ENCODE results near the gene PLA2G2A. TPM values are rescaled to one million over a fixed set of nuclear protein-coding genes. Genes with fewer than 3 reads are reported as not detected.

Gene PLA2G2A
- total and polyA plus RNA-seq, 10 of the 15 experiments (the other 5 are each of a cell fraction or from before 2014, with no cell fraction given) = 0.36 TPM; not detected in 9

DNA sequence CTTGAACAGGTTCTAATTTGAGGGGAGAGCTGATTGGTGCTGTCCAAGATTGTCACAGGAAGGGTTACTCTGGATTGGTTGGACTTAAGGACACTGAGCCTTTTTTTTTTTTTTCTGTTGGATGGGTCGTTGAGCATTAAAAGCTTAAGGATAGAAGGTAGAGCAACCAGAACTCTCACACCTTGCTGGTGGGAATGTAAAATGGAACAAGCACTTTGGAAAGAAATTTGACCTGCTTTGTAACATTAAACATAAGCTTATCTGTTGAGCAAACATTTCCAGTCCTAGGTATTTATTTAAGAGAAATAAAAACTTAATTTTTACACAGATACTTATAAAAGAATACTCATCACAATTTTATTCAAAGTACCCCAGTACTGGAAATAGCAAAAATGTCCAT is 29.8 kb upstream of the PLA2G2A start:
- in situ Hi-C loops (cut with MboI) = no loop called here
- H2AFZ ChIP-seq (ENCODE audit: control insufficient read depth, low read depth, low read length) = no peak overlapping the region
- WGBS (ENCODE audit: insufficient coverage, insufficient replicate concordance, low lambda C conversion rate, missing lambda C conversion rate) = 0% methylated on average over 1 of the region's 1 CpG
- intact Hi-C loops (cut with micrococcal nuclease; ENCODE audit: unreplicated experiment) = no loop called here
- TF ChIP-seq POLR2AphosphoS5 (IDR thresholded peaks at IDR 0.05; ENCODE audit: low read length) (no peak), KLF5 (IDR thresholded peaks at IDR 0.05; ENCODE audit: partially characterized antibody) (no peak)
- no peaks in the 10 kb centered on the region for H3K27me3 ChIP-seq (replicated peaks in 1 of 2; ENCODE audit: control insufficient read depth in 2 of 2, insufficient read depth in 2 of 2, low read length in 1 of 2)
- POLR2A ChIA-PET = no interaction called here
- H3K9ac ChIP-seq (ENCODE audit: control insufficient read depth, insufficient read depth, low read length) = no peak overlapping the region
- FAIRE-seq (no peak), ATAC-seq (no peak), DNase-seq (ENCODE audit: low read depth, low spot score) (no peak)
- BruUV-seq (replicated peaks) = no TSS peak
- CTCF ChIA-PET = no interaction called here
- H3K4me3 ChIP-seq = no peak overlapping the region
- H3K4me1 ChIP-seq (ENCODE audit: control insufficient read depth, insufficient read depth, low read length) = no peaks in the 10 kb centered on the region
- H3K79me2 ChIP-seq (ENCODE audit: control insufficient read depth, insufficient read depth, low read length) = no peaks in the 10 kb centered on the region
- H3K4me2 ChIP-seq (ENCODE audit: control insufficient read depth, insufficient read depth) = no peak overlapping the region
- H3K27ac ChIP-seq (ENCODE audit: control insufficient read depth, insufficient read depth) = no peak overlapping the region
- RAD21 ChIA-PET (ENCODE audit: unreplicated experiment) = no interaction called here
- SMC1A ChIA-PET (ENCODE audit: uncharacterized antibody, unreplicated experiment) = no interaction called here
- no peaks in the 10 kb centered on the region for H3K36me3 ChIP-seq (ENCODE audit: control insufficient read depth in 2 of 2, insufficient read depth in 2 of 2, low read length in 1 of 2)
- no peaks in the 10 kb centered on the region for H4K20me1 ChIP-seq (ENCODE audit: control insufficient read depth, insufficient read depth)
- 0 out of 3 replicates have a peak, but pooled peaks cover 2% of the 10 kb centered on the region for H3K9me3 ChIP-seq (replicated peaks; ENCODE audit: control insufficient read depth, insufficient read depth, low read length)

DNA sequence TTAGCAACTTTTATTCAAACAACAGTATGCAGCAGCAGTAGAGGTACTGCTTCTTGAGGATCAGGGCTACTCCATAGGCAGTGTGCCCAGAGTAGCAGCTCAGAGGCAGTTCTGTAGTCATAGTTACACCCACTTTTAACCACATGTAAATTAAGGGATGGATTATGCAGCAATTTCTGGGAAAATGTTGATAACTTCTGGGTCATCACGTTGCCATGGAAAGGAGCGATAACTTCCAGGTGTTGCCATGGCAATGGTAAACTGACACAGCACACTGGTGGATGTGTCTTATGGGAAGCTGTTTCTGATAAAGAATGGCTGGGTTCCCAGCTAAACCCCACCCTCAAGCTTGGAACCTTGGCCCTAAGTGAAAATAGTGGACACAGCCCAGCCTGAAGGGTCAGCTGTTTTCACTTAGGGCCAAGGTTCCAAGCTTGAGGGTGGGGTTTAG is 29.0 kb upstream of the PLA2G2A start:
- WGBS (ENCODE audit: insufficient coverage, insufficient replicate concordance, low lambda C conversion rate, missing lambda C conversion rate) = 25% methylated on average over 2 of the region's 2 CpGs
- BruUV-seq (replicated peaks) = no TSS peak
- Histone ChIP-seq H3K9me3 (replicated peaks; ENCODE audit: control insufficient read depth, insufficient read depth, low read length) (no peaks in the 10 kb centered on the region), H4K20me1 (ENCODE audit: control insufficient read depth, insufficient read depth) (no peaks in the 10 kb centered on the region), H3K4me3 (no peak overlapping the region), H3K4me2 (ENCODE audit: control insufficient read depth, insufficient read depth) (no peak overlapping the region), H3K79me2 (ENCODE audit: control insufficient read depth, insufficient read depth, low read length) (no peaks in the 10 kb centered on the region), H3K27me3 (replicated peaks in 1 of 2; ENCODE audit: control insufficient read depth in 2 of 2, insufficient read depth in 2 of 2, low read length in 1 of 2) (no peaks in the 10 kb centered on the region), H3K27ac (ENCODE audit: control insufficient read depth, insufficient read depth) (no peak overlapping the region), H3K4me1 (ENCODE audit: control insufficient read depth, insufficient read depth, low read length) (no peaks in the 10 kb centered on the region), H3K36me3 (ENCODE audit: control insufficient read depth in 2 of 2, insufficient read depth in 2 of 2, low read length in 1 of 2) (no peaks in the 10 kb centered on the region), H2AFZ (ENCODE audit: control insufficient read depth, low read depth, low read length) (no peak overlapping the region), H3K9ac (ENCODE audit: control insufficient read depth, insufficient read depth, low read length) (no peak overlapping the region)
- FAIRE-seq (no peak), ATAC-seq (no peak), DNase-seq (ENCODE audit: low read depth, low spot score) (no peak)
- intact Hi-C loops (cut with micrococcal nuclease; ENCODE audit: unreplicated experiment) (no loop called here), in situ Hi-C loops (cut with MboI) (no loop called here)
- CTCF ChIA-PET = no interaction called here
- SMC1A ChIA-PET (ENCODE audit: uncharacterized antibody, unreplicated experiment) = no interaction called here
- POLR2A ChIA-PET = interaction anchor here (0.6 kb wide), 1 partner anchor 67 kb away, joined by 4 read pairs; no protein-coding TSS in a partner anchor
- RAD21 ChIA-PET (ENCODE audit: unreplicated experiment) = no interaction called here
- TF ChIP-seq SIN3A (IDR thresholded peaks at IDR 0.05; ENCODE audit: low read depth, low read length) (no peak), SRF (IDR thresholded peaks at IDR 0.05; ENCODE audit: low read depth in 2 of 2, low read length in 2 of 2) (no peak), YY1 (IDR thresholded peaks at IDR 0.05; ENCODE audit: low read depth, low read length) (no peak), CREB1 (IDR thresholded peaks at IDR 0.05; ENCODE audit: low read depth) (no peak), BRCA1 (IDR thresholded peaks at IDR 0.05; ENCODE audit: low read depth, low read length) (no peak)
- TF ChIP-seq, protein P1, sequence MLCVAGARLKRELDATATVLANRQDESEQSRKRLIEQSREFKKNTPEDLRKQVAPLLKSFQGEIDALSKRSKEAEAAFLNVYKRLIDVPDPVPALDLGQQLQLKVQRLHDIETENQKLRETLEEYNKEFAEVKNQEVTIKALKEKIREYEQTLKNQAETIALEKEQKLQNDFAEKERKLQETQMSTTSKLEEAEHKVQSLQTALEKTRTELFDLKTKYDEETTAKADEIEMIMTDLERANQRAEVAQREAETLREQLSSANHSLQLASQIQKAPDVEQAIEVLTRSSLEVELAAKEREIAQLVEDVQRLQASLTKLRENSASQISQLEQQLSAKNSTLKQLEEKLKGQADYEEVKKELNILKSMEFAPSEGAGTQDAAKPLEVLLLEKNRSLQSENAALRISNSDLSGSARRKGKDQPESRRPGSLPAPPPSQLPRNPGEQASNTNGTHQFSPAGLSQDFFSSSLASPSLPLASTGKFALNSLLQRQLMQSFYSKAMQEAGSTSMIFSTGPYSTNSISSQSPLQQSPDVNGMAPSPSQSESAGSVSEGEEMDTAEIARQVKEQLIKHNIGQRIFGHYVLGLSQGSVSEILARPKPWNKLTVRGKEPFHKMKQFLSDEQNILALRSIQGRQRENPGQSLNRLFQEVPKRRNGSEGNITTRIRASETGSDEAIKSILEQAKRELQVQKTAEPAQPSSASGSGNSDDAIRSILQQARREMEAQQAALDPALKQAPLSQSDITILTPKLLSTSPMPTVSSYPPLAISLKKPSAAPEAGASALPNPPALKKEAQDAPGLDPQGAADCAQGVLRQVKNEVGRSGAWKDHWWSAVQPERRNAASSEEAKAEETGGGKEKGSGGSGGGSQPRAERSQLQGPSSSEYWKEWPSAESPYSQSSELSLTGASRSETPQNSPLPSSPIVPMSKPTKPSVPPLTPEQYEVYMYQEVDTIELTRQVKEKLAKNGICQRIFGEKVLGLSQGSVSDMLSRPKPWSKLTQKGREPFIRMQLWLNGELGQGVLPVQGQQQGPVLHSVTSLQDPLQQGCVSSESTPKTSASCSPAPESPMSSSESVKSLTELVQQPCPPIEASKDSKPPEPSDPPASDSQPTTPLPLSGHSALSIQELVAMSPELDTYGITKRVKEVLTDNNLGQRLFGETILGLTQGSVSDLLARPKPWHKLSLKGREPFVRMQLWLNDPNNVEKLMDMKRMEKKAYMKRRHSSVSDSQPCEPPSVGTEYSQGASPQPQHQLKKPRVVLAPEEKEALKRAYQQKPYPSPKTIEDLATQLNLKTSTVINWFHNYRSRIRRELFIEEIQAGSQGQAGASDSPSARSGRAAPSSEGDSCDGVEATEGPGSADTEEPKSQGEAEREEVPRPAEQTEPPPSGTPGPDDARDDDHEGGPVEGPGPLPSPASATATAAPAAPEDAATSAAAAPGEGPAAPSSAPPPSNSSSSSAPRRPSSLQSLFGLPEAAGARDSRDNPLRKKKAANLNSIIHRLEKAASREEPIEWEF (IDR thresholded peaks at IDR 0.05; ENCODE audit: insufficient replicate concordance, low read depth, low read length) = no peak
- TF ChIP-seq, protein P2, sequence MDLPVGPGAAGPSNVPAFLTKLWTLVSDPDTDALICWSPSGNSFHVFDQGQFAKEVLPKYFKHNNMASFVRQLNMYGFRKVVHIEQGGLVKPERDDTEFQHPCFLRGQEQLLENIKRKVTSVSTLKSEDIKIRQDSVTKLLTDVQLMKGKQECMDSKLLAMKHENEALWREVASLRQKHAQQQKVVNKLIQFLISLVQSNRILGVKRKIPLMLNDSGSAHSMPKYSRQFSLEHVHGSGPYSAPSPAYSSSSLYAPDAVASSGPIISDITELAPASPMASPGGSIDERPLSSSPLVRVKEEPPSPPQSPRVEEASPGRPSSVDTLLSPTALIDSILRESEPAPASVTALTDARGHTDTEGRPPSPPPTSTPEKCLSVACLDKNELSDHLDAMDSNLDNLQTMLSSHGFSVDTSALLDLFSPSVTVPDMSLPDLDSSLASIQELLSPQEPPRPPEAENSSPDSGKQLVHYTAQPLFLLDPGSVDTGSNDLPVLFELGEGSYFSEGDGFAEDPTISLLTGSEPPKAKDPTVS (IDR thresholded peaks at IDR 0.05; ENCODE audit: low read depth, low read length) = no peak
- TF ChIP-seq, protein P3, sequence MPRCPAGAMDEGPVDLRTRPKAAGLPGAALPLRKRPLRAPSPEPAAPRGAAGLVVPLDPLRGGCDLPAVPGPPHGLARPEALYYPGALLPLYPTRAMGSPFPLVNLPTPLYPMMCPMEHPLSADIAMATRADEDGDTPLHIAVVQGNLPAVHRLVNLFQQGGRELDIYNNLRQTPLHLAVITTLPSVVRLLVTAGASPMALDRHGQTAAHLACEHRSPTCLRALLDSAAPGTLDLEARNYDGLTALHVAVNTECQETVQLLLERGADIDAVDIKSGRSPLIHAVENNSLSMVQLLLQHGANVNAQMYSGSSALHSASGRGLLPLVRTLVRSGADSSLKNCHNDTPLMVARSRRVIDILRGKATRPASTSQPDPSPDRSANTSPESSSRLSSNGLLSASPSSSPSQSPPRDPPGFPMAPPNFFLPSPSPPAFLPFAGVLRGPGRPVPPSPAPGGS (IDR thresholded peaks at IDR 0.05; ENCODE audit: borderline replicate concordance, insufficient read depth, low read depth, low read length, poor library complexity, severe bottlenecking) = no peak

All from GM12878 (cell line).